ENCODE measurements around the gene UAP1L1.
"Not testable (repeated sequence)": the region's sequence is repeated elsewhere in the genome, so short reads cannot be mapped to it uniquely, and the experiment has no call there.

Gene UAP1L1

DNA sequence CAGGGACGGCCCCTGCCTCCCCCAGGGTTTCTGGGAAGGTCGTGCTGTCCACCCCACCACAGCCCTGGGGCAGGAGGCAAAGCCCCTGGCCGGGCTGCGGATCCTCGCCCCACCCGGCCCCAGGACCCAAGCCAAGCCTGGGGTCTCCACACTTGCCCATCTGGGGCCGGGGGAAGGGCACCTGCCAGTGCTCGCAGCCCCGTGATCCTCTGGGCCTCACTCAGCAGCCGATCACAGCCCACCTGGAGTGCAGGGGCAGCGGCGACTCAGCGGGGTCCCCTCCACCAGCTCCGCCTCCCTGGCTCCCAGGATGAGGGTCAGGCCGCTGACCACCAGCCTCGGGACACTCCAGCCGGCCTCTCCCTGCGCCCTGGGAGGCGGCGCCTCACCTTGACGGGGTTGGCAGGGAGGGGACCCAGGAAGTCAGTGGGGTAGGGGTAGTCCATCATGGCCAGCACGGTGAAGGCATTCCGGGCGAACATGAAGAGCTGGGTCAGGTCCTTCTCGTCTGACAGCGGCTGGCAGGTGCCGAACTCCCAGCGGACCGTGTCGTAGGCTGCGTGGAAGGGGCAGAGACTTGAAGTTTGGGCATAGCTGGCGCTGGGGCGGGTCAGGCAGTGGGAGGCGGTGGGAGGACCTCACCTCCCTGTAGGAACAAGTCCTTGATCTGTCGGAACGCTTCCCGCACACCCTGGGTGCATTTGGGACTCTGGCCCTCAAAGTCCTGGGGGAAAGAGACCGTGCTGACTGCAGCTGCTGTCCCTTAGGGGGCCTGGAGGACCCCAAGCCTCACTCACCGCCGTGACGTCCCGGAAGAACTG lies 35.5 kb downstream of the UAP1L1 start:
- DNase-seq (ENCODE audit: insufficient read length, low spot score) = no peak
- TF ChIP-seq PAX5 (IDR thresholded peaks at IDR 0.05; ENCODE audit: insufficient read depth, low read length, severe bottlenecking) (no peak), POLR2A (IDR thresholded peaks at IDR 0.05; ENCODE audit: low read depth, low read length) (no peak), TAF1 (IDR thresholded peaks at IDR 0.05; ENCODE audit: low read depth, low read length) (no peak), POU2F2 (IDR thresholded peaks at IDR 0.05; ENCODE audit: low read depth, low read length) (no peak)
- no peak for FAIRE-seq

DNA sequence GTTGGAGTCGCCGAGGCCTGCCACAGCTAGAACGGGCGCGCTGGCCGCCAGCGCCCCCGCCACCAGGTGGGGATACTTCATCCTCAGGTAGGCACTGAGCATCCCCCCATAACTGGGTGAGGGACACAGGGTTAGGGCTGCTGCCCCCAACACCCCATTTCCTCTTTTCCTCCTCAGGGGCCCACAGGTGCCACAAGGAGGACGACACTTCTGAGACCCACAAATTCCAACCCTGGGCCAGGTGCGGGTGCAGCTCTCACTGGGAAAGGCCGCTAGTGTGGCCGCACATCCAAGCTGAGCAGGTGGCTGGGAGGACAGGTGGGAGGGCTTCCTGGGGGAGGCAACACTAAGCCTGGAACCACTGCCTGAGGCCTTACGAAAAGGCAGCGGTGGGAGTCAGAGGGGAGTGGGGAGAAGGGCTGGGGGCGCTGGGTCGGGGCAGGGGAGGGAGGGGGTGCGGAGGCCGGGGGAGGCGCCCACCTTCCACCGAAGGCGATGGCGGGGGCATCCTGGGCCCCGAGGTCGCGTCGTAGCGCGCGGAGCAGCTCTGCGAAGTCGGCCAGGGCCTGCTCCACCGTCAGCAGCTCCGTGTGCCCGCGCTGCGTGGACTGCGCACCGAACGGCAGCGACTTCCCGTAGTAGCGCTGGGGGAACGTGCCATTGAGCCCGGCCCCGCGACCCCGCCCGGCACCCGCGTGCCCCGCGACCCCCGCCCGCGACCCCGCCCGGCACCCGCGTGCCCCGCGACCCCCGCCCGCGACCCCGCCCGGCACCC lies 36.3 kb downstream of the UAP1L1 start:
- DNase-seq (ENCODE audit: insufficient read length, low spot score) = no peak
- no peak for FAIRE-seq
- peak; percentile 49 for TF ChIP-seq SPI1 (IDR thresholded peaks at IDR 0.05; ENCODE audit: low read depth, low read length)
- no peak for TF ChIP-seq POLR2AphosphoS5 (IDR thresholded peaks at IDR 0.05; ENCODE audit: low read depth, low read length)
- no peak for TF ChIP-seq PAX5 (IDR thresholded peaks at IDR 0.05; ENCODE audit: insufficient read depth, low read length, severe bottlenecking)
- no peak for TF ChIP-seq TAF1 (IDR thresholded peaks at IDR 0.05; ENCODE audit: low read depth, low read length)
- TF ChIP-seq POLR2A (IDR thresholded peaks at IDR 0.05; ENCODE audit: low read depth, low read length) = no peak
- no peak for TF ChIP-seq POU2F2 (IDR thresholded peaks at IDR 0.05; ENCODE audit: low read depth, low read length)

DNA sequence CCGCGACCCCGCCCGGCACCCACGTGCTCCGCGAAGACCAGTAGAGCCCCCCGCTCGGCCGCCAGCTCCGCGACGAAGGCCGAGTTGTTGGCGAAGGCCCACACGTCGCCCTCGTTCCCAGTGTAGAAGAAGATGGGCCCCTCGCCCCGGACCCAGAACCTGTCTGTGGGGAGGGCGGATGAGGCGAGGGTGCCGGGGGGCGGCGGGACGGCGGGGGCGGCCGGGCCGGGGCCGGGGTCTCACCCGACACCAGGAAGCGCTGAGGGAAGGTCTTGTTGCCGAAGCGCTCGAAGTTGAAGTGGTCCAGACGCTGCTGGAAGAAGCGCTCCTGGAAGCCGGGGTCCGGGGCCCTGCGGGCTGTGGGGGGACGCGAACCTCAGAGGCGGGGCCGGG lies 36.9 kb downstream of the UAP1L1 start:
- TF ChIP-seq POLR2AphosphoS5 (IDR thresholded peaks at IDR 0.05; ENCODE audit: low read depth, low read length) (no peak), TAF1 (IDR thresholded peaks at IDR 0.05; ENCODE audit: low read depth, low read length) (no peak), PAX5 (IDR thresholded peaks at IDR 0.05; ENCODE audit: insufficient read depth, low read length, severe bottlenecking) (no peak), SPI1 (IDR thresholded peaks at IDR 0.05; ENCODE audit: low read depth, low read length) (no peak), POLR2A (IDR thresholded peaks at IDR 0.05; ENCODE audit: low read depth, low read length) (no peak)
- FAIRE-seq (no peak), DNase-seq (ENCODE audit: insufficient read length, low spot score) (no peak)

DNA sequence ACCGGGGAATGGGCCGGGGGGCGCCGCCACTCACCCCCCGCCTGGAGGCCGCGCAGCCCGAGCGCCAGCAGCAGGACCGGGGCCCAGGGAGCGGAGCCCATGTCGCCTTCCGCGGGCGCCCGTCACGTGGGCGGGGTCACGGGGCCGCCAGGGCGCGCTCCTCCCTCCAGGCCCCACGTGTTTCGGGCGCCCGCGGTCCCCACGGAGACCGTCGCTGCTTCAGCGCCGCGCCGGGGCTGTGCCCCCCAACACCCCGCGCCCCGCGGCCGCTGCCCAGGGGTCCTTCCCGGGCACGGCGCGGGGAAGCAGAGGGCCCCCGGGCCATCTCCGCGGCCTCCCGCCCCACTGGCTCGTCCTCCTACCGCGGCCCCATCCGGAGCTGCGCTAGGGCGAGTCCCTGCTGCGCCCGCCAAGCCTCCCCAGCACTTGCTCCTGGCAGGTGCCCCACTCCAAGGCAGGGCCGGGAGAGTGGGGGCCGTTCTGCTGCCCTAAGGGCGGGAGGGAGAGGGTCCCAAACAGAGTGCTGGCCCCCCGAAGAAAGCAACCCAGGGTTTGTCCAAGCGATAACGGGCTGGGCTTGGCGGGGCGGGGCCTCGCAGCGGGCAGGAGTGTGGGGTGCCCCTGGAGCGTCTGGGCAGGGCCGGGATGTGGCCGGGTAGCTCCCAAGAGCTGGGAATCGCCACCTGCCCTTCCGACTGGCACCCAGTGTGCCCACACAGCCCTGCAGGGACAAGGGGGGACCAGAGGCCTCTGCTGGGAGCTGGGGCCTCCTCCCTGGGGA lies 37.5 kb downstream of the UAP1L1 start, which contains the start of gene DPP7:
Gene DPP7 (minus strand): TSS at position 121 of the 781 bp plus-strand sequence. CDS start 20 bp downstream, at position 101.
- peak; percentile 85 for FAIRE-seq

DNA sequence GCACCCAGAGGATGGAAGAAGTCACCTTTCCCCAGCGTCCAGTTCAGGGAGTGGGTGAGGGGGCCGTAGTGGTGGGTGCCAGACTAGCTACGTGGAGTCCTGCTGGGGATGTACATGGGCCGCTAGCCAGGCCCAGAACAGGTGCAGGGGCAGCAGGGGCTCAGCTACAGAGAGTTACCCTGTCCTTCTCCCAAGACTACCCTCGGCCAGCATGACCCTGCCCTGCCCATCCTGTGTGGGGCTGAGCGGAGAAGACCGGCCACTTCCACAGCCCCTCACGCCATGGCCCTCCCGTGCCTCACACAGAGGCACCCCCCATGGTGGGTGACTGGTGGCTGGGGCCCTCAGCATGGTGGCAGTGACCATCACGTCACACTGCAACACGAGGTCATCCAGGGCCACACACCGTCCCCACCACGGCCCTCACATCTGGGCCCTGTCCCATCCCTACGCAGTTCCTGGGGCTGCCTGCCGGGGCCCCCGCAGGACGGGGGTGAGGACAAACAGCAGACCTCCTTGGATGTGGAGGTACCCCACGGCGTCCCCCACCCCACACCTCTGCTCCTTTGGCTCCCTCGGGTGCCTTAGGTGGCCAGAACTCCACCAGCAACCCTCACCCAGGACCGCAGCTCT lies 38.2 kb downstream of the UAP1L1 start:
- no peak for DNase-seq (ENCODE audit: insufficient read length, low spot score)
- no peak for FAIRE-seq
- TF ChIP-seq POLR2AphosphoS5 (IDR thresholded peaks at IDR 0.05; ENCODE audit: low read depth, low read length) = no peak
- TF ChIP-seq POLR2A (IDR thresholded peaks at IDR 0.05; ENCODE audit: low read depth, low read length) = no peak
- no peak for TF ChIP-seq POU2F2 (IDR thresholded peaks at IDR 0.05; ENCODE audit: low read depth, low read length)
- no peak for TF ChIP-seq PAX5 (IDR thresholded peaks at IDR 0.05; ENCODE audit: insufficient read depth, low read length, severe bottlenecking)
- TF ChIP-seq SPI1 (IDR thresholded peaks at IDR 0.05; ENCODE audit: low read depth, low read length) = no peak
- no peak for TF ChIP-seq TAF1 (IDR thresholded peaks at IDR 0.05; ENCODE audit: low read depth, low read length)

More for the DNA sequence above, 37.5 kb downstream of the UAP1L1 start, which contains the start of gene DPP7:
- TF ChIP-seq POLR2A (IDR thresholded peaks at IDR 0.05; ENCODE audit: low read depth, low read length) = 0 out of 2 replicates have a peak, but pooled peaks have one; percentile 37
- no peak for TF ChIP-seq PAX5 (IDR thresholded peaks at IDR 0.05; ENCODE audit: insufficient read depth, low read length, severe bottlenecking)
- peak; percentile 97 for DNase-seq (ENCODE audit: insufficient read length, low spot score)

DNA sequence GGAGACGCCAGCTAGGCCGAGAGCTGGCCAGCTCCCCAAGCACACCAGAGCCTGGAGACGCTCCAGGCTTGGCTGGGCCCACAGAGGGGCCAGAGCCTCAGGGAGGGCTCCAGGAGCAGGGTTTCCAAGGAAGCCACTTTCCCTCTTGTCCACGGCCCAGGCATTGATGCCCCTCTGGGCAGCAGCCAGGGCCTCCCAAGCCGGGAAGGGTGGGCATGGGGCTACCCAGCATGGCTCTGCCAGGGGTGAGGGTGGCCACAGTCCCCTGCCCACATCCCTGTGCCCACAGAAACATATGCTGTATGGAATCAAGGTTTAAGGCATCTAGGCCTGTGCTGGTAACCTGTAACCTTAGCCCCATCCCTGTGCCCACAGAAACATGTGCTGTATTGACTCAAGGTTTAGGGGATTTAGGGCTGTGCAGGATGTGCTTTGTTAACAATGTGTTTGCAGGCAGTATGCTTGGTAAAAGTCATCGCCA lies 38.8 kb downstream of the UAP1L1 start:
- DNase-seq (ENCODE audit: insufficient read length, low spot score) (no peak), FAIRE-seq (no peak)
- TF ChIP-seq POU2F2 (IDR thresholded peaks at IDR 0.05; ENCODE audit: low read depth, low read length) (no peak), PAX5 (IDR thresholded peaks at IDR 0.05; ENCODE audit: insufficient read depth, low read length, severe bottlenecking) (no peak), POLR2A (IDR thresholded peaks at IDR 0.05; ENCODE audit: low read depth, low read length) (no peak), TAF1 (IDR thresholded peaks at IDR 0.05; ENCODE audit: low read depth, low read length) (no peak), POLR2AphosphoS5 (IDR thresholded peaks at IDR 0.05; ENCODE audit: low read depth, low read length) (no peak)

DNA sequence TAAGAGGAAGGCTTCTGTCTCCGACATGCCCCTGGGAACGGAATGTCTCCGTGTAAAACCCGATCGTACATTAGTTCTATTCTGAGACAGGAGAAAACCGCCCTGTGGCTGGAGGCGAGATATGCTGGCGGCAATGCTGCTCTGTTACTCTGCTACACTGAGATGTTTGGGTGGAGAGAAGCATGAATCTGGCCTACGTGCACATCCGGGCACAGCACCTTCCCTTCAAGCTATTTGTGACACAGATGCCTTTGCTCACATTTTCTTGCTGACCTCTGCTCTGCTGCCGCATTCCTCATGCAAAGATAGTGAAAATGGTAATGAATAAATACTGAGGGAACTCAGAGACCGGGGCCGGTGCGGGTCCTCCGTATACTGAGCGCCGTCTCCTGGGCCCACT lies 39.4 kb downstream of the UAP1L1 start:
- no peak for DNase-seq (ENCODE audit: insufficient read length, low spot score)
- no peak for TF ChIP-seq POLR2A (IDR thresholded peaks at IDR 0.05; ENCODE audit: low read depth, low read length)
- no peak for TF ChIP-seq PAX5 (IDR thresholded peaks at IDR 0.05; ENCODE audit: insufficient read depth, low read length, severe bottlenecking)
- TF ChIP-seq SPI1 (IDR thresholded peaks at IDR 0.05; ENCODE audit: low read depth, low read length) = no peak
- no peak for TF ChIP-seq TAF1 (IDR thresholded peaks at IDR 0.05; ENCODE audit: low read depth, low read length)
- no peak for TF ChIP-seq POU2F2 (IDR thresholded peaks at IDR 0.05; ENCODE audit: low read depth, low read length)
- no peak for TF ChIP-seq POLR2AphosphoS5 (IDR thresholded peaks at IDR 0.05; ENCODE audit: low read depth, low read length)
- no peak for FAIRE-seq

DNA sequence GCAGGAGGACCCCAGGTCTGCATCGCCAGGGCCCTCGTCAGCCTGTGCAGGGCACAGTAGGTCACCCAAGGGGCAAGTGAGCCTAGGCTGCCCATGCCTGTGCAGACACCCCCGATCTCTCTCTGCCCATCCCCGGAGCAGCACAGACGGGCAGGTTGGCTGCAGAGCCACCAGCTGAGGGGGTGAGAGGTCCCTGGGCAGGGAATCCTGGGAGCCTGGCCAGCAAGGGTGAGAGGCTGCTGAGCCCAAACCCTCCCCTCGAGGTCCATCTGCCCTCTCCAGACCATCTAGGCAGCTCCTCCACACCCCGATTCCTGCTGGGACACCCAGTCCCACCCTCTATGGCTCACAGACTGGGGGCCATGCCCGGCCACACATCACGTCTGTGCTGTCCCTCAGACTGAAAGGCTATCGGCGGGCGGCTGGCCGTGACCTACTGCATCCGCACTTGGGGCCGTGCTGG lies 40.0 kb downstream of the UAP1L1 start:
- DNase-seq (ENCODE audit: insufficient read length, low spot score) (no peak), FAIRE-seq (no peak)
- no peak for TF ChIP-seq POU2F2 (IDR thresholded peaks at IDR 0.05; ENCODE audit: low read depth, low read length)
- TF ChIP-seq TAF1 (IDR thresholded peaks at IDR 0.05; ENCODE audit: low read depth, low read length) = no peak
- TF ChIP-seq POLR2AphosphoS5 (IDR thresholded peaks at IDR 0.05; ENCODE audit: low read depth, low read length) = no peak
- TF ChIP-seq PAX5 (IDR thresholded peaks at IDR 0.05; ENCODE audit: insufficient read depth, low read length, severe bottlenecking) = no peak
- no peak for TF ChIP-seq SPI1 (IDR thresholded peaks at IDR 0.05; ENCODE audit: low read depth, low read length)
- no peak for TF ChIP-seq POLR2A (IDR thresholded peaks at IDR 0.05; ENCODE audit: low read depth, low read length)

DNA sequence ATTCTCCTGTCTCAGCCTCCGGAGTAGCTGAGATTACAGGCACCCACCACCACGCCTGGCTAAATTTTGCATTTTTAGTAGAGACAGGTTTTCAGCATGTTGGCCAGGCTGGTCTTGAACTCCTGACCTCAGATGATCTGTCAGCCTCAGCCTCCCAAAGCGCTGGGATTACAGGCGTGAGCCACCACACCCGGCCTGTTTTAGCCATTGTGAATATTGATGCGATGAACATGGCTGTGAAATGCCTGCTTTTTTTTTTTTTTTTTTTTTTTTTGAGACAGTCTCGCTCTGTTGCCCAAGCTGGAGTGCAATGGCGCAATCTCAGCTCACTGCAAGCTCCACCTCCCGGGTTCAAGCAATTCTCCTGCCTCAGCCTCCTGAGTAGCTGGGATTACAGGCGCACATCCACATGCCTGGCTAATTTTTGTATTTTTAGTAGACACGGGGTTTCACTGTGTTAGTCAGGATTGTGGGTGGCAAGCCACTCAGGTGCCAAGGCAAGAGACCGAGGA lies 40.8 kb downstream of the UAP1L1 start:
- DNase-seq (ENCODE audit: insufficient read length, low spot score); FAIRE-seq: not testable (repeated sequence)

DNA sequence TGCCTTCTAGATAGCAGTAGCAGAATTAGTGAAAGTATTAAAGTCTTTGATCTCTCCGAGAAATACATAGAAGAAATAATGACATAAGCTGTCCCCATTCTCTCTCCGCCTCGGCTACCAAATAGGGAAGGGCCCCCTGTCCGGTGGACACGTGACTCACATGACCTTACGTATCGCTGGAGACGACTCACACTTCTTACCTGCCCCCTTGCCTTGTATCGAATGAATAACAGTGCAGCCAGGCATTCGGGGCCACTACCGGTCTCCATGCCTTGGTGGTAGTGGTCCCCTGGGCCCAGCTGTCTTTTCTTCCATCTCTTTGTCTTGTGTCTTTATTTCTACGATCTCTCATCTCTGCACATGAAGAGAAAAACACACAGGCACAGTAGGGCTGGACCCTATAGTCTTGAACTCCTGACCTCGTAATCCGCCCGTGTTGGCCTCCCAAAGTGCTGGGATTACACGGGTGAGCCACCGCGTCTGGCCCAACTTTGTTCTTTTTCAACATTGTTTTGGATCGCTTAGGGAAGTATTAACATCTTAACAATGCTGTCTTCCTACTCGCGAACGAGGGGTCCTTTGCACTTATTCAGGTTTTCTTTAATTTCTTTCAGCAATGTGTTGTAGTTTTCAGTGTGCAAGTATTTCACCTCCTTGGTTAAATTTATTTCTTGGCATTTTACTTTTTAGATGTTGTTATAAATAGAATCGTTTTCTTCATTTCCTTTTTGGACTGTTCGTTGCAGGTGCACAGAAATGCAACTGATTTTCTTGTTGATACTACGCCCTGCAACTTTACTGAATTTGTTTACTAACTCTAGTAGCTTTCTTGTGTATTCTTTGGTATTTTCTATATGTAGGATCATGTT lies 44.8 kb downstream of the UAP1L1 start:
- DNase-seq (ENCODE audit: insufficient read length, low spot score); FAIRE-seq: not testable (repeated sequence)

DNA sequence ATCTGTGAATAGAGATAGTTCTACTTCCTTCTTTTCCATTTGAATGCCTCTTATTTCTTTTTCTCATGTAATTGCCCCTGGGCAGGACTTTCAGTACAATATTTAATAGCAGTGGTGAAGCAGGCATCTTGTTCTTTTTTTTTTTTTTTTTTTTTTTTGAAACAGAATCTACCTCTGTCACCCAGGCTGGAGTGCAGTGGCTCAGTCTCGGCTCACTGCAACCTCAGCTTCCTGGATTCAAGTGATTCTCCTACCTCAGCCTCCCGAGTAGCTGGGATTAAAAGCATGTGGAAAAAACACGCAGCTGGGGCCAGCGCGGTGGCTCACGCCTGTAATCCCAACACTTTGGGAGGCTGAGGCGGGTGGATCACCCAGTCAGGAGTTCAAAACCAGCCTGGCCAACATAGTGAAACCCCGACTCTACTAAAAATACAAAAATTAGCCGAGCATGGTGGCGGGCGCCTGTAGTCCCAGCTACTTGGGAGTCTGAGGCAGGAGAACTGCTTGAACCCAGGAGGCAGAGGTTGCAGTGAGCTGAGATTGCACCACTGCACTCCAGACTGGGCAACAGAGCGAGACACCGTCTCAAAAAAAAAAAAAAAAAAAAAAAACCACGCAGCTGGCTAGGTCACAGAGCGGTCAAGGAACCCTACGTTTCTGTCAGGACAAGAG lies 45.6 kb downstream of the UAP1L1 start:
- not testable (repeated sequence) for FAIRE-seq
- peak; percentile 17 for DNase-seq (ENCODE audit: insufficient read length, low spot score)

Data from GM12891 (cell line).